NCI-H226 (cell line): ENCODE data around the gene TAF4.
"Not testable (repeated sequence)": the region's sequence is repeated elsewhere in the genome, so short reads cannot be mapped to it uniquely, and the experiment has no call there.

Experiments used
- DNase-seq: peaks from one replicate; pipeline ENCODE4 v3.0.0-alpha.2; 2015

Gene TAF4

DNA sequence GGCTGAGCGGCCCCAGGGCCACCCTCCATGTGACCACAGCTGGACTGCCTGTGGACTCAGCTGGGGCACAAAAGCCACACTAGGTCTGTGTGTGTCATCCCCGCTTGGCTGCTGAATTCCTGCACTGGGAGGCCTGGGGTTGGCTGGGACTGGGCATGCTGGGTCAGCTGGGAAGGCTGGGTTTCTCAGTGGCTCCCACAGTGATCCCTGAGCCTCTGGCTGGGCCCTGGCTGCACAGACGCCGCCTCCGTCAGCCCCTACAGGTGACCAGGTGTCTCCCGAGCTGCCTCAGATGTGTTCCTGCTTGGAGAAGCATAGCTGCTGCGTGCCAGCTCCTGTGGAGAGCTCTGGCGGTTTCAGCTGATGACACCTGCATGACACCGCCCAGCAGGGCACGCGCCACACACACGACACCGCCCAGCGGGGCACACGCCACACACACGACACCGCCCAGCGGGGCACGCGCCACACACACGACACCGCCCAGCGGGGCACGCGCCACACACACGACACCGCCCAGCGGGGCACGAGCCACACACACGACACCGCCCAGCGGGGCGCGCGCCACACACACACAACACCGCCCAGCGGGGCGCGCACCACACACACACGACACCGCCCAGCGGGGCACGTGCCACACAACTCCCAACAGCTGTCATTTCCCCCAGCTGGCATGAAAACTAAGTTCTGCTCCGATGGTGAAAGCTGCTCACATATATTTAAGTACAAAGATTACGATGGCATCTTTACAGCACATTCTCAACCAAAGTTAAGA is 88.8 kb downstream of the TAF4 start:
- DNase-seq: no peak

DNA sequence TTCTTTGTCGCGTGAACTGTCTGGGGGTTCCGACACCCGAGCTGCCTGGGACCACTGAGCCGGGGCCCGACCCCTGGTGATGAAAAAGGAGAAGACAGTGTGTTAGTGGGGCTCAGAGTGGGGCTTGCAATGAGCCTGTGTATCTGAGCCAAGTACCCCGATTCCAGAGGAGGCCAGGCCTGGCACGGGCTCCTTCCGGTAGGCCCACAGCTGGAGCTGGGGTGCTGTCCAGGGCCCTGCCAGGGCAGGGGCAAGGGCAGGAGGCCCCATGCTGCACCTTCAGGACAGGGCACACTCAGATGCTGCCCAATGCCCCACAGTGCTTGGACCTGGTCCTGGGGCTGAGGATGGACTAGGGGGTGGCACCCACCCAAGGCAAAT is 89.4 kb downstream of the TAF4 start:
- no peak for DNase-seq

DNA sequence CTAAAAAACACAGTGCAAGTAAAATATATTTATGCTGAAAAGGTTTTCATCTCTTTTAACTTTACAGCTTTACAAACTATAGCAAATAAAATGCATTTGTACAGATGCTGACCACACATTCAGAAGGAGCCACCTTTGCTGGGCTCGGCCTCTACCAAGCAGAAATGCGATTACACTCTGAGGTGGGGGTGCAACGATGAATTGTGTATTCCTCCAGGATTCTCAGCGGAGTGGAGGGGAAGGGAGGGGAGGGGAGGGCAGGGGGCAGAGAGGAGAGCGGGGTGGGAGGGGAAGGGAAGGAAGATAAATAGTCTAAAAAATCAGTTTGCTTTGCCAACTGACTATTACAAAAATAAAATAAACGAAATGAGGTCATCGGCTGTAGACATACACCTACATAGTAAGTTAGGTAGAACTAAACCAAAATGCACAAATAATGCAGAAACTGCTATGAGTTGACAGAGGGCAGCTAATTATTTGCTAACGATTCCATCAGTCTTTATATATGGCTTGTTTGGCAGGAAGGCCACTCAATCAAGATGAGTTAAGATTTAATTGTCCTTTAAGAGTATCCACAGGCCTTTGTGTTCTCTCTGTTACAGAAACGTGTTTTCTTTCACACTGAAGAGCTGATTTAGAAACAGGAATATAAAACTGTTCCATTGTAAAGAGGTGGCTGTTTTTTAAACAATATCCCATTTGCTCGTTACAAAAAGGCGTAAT is 90.1 kb downstream of the TAF4 start:
- DNase-seq: no peak

DNA sequence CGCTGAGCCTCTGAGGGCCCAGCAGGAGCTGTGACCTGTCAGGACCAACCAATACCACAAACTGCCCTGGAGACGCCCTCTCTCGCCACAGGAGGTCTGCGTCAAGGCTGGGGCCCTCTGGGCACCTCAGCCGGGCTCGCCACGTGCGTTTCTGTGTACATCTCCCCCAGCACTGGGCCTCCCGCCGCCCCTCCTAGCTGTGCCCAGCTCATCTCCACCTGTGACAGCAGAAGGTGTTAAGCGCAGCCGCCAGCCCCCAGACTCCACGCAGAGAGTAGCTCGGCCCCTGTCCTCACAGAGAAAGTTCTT is 91.4 kb downstream of the TAF4 start:
- DNase-seq: no peak

DNA sequence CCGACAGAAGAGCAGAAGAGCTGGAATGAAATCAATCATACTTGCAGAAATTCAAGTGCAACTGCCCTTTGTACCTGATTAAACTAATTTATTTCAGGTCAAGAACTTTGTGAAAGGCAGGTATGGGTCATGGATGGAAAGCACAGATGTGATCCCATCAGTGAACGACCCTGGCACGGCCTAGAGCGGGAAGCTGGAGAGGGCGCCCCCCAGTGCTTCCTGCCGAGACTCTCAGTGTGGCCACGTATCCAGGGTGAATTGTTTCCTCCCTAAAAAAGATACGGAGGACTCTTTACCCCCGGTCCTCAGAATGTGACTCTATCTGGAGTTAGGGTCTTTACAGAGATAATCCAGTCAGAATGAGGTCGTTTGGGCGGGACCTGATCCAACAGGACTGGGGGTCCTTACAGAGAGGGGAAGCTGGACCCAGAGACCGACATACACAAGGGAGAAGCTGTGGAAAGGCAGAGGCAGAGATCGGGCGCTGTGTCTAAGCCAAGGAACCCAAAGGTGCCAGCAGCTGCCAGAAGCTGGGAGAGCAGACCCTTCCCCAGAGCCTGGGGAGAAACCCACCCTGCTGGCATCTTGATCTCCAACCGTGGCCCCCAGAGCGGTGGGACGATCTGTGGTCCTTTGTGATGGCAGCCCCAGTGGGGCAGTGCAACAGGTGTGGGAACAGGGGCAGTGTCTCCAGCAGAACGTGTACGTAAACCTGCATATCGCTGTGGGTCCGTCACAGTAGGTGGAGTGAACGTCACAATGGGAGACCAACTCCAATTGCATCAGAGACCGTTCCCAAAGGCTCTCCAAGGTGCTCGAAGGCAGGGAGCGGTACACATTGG is 91.9 kb downstream of the TAF4 start:
- DNase-seq: no peak

DNA sequence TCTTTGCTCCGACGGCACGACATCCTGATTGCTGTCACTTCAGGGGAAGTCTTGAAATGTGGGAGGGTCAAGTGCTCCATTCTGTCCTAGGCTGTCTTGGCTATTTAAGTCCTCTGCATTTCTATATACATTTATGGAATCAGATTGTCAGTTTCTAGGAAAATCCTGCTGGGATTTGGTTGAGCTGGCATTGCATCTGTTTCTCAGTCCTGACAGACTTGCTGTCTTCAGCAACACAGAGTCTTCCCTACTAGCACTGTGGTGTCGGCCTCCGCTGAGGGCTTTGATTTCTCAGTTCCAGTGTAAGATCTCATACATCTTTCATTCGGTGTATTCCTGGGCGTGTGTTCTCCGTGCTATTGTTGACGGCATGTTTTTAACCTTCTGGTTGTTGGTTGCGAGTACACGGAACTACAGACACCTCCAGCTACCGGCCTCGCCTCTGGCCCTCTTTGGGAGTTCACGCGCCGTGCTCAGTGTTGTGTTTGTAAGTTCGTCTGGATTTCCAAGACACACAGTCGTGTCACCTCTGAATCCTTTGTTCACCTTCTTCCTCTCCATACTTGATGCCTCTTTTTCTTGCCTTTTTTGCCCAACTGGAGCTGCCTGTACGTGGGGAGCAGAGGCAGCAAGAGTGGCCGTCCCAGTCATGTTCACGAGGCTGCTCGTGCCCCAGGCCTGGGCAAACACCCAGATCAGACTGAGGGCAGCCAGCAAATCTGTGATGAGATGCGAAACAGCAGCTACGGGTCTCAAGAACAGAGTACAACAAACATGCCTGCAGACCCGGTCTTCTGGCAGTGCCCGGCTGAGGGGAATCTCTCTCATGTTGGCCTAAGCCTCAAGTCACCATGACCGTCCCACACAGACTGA is 92.8 kb downstream of the TAF4 start:
- no peak for DNase-seq

DNA sequence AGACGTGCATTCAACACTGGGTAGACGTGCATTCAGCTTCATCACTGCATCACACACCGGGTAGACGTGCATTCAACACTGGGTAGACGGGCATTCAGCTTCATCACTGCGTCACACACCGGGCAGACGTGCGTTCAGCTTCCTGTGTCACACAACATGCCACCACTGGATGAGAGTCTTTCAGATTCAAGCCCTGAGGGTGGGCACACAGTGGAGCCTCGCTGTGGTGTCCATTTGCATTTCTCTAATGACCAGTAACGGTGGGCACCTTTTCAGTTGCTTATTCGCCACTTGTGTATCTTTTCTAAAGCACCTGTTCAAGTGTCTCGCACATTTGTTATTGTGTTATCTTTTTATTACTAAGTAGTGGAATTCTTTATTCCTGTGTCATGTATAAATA is 94.1 kb downstream of the TAF4 start:
- not testable (repeated sequence) for DNase-seq

DNA sequence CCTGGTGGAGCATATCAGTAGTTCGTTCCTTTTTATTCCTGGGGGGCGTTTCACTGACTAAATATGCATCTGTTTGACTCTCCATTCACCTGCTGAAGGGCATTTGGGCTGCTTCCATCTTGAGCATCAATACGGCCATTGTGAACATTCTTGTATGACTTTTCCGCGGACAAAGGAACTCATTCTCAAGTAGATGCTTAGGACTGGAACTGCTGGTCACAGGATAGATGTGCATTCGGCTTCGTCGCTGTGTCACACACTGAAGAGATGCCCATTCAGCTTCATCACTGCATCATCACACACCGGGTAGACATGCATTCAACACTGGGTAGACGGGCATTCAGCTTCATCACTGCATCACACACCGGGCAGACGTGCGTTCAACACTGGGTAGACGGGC is 95.3 kb downstream of the TAF4 start:
- DNase-seq: no peak

DNA sequence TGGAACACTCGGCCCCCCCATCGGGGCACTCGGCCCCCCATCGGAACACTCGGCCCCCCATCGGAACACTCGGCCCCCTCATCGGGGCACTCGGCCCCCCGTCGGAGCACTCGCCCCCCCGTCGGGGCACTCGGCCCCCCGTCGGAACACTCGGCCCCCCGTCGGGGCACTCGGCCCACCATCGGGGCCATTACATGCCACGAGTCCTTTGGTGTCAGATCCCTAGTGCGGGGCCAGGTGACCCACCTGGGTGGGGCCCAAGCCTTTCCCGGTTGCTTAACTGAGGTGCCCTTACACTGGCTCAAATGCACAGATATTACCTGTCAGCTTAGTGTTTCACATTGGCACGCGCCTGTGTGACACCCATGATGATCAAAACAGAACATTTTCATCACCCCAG is 95.9 kb downstream of the TAF4 start:
- no peak for DNase-seq

DNA sequence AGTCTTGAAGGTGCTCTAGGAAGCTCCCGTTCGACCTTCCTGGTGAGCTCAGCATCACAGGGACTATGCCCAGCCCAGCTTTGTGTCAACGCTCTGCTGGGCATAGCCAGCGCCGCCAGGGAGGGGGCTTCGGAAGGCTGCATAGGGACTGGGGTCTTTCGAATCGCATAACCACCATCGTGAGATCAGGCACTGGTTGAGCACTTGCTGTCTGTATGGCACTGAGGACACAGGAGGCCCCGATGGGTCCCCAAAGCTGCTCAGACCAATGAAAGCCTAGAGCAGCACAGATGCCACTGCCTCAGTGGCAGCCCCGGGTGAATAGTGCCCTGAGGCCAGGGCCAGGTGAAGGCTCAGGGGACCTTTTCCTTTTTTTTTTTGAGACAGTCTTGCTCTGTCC is 96.7 kb downstream of the TAF4 start:
- no peak for DNase-seq

DNA sequence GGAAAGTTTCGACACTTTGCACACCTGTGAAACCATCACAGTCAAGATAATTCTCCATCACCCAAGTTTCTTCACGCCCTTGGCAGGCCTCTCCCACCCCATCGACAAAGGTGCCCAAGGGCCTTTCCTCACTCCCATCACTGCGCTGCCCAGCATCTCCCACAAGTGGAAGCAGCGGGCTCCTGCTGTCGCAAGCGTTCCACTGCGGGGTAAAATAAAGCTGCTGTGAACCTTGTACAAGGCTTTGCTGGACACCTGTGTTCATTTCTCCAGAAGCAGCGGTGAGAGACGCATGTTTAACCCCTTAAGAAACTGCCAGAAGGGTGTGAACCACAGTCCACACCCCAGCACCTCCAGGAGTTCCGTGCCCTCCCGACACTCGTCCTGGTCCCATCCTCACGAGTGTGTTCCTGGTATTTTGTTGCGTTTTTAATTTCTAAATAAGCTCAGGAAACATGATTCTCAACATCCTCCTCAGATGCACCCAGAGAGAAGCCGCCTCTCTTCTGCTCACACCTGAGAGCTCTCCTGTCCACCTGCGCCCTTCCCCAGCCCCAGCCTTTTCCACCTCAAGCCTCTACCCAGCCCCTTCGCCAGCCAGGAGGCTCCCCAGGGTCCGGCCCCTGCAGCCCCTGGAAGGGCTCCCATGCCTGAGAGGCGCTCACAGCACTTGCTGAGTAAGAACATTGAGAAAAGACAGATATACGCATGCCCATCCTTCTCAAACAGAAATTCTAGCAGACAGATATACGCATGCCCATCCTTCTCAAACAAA is 97.5 kb downstream of the TAF4 start:
- DNase-seq: no peak

DNA sequence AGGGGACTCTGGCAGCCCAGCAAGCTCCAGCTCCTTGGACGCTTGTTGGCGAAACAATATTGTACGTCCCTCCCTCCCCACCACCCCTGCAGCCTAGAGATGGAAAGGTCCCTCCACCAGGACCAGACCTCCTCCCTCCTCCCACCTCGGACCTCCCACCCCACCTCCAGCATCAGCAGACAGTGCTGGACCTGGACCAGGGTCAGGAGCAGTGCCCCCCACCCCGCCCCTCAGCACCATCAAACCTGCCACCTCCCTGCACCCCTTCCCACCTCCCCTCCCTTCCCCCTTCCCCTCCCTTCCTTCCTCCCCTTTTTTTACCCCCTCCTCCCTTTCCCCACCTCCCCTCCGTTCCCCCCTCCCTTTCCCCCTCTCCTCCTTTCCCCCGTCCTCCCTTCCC is 98.4 kb downstream of the TAF4 start:
- DNase-seq: no peak

DNA sequence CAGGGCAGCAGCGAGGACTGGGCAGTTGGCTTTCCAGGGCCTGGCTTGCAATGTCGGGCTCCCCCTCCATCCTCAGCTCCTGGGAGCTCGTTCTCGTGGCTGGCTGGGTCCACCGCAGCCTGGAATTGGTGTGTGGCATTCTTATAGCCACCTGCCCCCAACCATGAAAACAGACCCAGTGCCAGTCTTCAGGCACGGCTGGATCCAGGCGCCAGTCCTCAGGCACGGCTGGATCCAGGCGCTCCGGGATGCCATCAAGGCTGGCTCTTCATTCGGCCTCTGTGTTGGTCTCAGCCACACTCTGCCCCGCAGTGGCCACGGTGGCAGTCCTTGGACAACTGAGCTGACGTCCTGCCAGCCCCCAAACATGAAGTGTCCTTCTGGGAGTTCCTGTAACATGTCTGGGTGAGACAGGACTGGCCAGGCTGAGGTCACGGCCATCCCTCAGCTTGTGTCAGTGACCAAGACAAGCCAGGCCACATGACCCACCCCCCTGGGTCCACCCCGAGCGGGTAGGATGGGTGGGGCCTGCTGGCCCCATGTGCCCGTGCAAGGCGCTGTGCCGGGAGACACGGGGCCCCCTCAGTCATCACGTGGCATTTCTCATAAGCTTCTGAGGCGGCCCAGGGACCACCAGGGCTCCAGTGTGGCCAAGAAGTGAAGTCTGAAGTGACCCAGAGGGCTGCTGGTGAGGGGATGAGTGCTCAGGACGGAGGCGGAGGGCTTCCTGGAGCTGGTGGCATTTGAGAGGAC is 99.0 kb downstream of the TAF4 start:
- no peak for DNase-seq

DNA sequence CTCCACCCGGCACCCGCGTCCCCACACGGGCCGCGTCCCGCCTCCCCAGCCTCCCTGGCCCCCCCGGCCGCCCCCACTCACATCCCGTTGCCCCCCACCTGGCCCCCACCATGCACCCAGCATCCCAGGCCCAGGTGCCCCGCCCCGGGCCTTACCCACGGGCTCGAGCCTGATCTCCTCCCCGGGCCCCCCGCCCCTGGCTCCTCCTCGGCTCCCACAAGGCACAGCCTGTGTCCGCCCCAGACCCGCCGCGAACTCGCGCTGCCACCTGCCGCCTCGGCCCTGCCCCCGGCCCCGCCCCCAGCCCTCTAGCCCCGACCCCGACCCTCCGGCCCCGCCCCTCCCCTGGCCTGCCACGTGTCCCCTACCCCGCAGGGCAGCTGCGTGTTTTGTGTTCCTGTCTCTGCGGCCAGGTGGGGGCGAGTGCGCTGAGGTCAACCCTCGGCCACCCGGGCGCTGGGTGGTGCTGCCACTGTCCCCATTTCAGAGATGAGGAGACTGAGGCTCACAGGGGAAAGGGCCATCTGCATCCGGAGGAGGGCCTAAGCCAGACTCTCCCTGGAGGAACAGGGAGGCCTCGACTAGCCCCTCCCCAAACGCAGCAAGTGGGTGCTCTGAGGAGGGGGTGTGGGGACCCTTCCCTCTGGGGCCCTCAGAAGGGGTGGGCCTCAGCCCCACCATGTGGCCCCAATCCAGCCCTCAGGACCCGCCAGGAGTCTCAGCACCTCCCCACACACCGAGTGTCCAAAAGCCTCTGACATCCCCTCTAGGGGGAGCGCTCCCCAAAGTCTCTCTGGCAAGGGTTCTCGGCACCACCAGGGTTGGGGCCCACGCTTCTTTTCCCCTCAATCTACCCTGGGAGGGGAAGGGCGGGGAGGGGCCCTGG is 99.8 kb downstream of the TAF4 start:
- DNase-seq: no peak

DNA sequence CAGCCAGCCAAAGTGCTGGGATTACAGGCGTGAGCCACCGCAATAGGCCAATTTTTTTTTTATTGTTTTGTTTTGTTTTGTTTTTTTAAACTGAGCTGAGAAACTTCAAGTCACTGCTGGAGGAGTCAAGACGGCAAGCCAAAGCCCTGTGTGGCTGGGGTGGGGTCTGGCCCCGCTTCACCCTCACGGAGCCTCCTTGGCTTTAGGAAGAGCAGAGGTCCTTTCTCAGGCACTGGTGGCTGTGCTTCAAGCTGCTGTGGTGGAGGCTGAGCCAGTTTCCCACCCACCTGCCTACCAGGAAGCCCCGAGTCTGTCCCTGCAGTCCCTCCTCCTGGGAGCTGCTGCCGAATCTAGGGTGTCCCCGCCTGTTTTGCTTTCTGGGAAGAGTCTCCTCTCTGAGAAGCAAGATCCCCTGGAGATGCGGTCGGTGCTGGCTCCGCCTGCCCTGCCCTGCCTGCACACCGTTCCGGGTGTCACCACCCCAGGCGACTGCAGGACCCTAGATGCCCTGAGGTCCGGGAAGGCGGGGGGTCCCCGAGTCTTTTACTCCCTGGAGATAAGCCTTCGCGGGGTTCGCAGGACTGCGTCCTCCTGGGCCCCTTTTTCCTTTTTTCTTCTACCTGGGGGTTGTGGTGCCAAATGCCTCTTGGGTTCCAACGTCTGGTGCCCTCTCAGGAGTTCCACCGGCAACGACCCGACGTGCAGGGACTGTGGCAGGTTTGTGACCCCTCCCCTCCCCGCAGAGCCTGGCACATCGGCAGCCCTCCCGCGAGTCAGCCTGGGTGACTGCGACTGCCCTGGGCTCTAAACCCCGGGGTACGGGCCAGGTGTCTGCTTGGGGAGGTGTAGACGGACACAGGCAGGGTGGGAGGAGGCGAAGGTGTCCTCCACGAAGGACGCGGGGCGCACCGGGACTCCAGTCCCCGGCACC is 100.7 kb downstream of the TAF4 start:
- DNase-seq: no peak

DNA sequence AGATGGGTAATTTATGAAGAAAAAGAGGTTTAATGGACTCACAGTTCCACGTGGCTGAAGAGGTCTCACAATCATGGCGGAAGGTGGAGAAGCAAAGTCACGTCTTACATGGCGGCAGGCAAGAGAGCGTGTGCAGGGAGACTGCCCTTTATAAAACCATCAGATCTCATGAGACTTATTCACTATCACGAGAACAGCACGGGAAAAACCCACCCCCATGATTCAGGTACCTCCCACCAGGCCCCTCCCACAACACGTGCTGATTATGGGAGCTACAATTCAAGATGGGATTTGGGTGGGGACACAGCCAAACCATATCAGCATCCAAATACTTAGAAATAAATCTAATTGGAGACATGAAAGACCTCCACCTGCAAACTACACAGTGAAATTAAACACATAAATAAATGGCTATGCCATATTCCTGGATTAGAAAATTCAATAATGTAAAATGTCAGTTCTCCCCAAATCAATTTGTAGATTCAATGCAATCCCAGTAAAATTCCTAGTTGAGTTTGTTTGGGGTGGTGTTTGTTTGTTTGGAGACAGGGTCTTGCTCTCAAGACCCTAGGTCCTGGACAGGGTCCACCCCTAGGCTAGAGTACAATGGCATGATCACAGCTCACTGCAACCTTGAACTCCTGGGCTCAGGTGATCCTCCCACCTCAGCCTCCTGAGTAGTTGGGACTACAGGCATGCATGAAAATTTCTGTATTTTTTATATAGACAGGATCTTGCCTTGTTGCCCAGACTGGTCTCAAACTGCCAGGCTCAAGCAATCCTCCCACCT is 101.6 kb downstream of the TAF4 start:
- no peak for DNase-seq

DNA sequence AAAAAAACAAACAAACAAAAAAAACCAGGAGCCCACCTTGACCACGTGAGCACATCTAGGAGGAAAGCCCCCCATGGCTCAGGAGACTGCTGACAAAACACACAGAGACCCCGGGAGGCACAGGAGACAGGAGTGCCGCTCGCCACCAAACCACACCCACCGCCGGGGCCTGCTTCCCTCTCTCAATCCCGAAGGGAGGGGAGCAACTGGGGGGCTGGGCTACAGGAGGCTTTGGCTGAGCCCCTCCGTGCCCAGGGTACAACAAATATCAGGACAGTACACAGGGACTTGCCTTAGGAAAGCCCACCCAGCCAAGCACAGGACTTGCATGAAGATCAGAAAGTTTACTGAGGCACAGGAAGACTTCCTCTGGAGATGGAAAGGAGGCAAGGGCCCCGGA is 102.5 kb downstream of the TAF4 start:
- no peak for DNase-seq

DNA sequence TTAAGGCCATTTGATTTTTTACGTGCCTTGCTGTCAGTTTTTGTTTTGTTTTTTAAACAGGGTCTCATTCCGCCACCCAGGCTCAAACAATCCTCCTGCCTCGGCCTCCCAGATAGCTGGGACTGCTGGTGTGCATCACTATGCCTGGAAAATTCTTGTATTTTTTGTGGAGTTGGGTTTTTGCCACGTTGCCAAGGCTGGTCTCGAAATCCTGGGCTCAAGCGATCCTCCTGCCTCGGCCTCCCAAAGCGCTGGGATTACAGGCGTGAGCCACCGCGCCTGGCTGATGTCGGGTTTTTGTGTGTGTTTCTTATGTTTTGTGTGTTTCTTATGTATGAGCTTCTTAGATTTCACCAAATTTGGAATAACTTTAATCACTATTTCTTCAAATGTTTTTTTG is 104.8 kb downstream of the TAF4 start:
- DNase-seq: no peak
